SK-MEL-5 (cell line): Measurements from ENCODE around the gene IGF2. TPM values are rescaled to one million over a fixed set of nuclear protein-coding genes. Genes with fewer than 3 reads are reported as not detected.

Experiments
- DNase-seq: peaks from one replicate; pipeline ENCODE4 v3.0.0-alpha.2; 2016; ENCODE audit warnings: low read depth, low spot score
- in situ Hi-C: cut with HindIII; loops from 2 replicates; pipeline ENCODE4 v1.10.0; 2016; ENCODE audit warnings: low sequenced_read_pairs, high pct_unique_total_duplicates, low pct_unique_long_range_greater_than_20kb
- total RNA-seq: library from RNA; depleted of rRNA; stranded (reverse); fragments of >200 nt; shearing (Covaris generic); gene quantifications from 2 replicates; pipeline ENCODE4 v1.2.3, GENCODE V29; 2014

Gene IGF2
- total RNA-seq, 1 experiment from 2014 or later: 0.03 TPM

DNA sequence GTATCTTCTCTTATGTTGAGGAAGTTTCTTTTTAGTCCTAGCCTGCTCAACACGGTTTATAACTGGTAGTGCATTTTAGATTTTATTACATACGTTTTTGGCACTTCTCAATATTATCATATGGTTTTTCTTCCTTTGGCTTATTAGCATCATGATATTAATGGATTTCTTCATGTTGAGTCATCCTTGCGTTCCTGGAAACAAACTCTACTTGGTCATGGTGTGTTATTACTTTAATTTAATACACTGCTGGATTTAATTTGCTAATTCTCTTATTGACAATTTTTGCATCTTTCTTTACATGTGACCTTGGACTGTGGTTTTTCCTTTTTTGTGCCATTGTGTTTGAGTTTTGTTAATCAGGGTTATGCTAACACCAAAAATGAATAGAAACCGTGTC lies 20.5 kb downstream of the IGF2 start:
- DNase-seq: no peak
- in situ Hi-C loops: no loop called here

DNA sequence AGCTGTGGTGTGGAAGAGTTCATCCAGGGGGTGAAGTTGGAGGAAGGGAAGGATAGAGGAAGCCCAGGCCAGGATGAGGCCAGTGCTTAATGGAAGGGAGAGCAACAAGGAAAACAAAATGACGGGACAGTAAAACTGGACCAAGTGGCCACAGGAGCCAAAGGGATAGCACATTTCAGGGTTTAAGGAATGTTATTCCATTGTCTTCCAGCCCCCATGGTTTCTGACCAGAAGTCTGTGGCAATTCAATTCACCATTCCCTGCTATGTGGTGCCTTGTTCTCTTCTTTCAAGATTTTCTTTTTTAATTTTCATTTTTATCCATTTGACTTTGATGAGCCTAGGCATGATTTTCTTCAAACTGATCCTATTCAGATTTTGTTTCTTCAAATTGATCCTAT lies 22.5 kb downstream of the IGF2 start:
- in situ Hi-C loops: no loop called here

DNA sequence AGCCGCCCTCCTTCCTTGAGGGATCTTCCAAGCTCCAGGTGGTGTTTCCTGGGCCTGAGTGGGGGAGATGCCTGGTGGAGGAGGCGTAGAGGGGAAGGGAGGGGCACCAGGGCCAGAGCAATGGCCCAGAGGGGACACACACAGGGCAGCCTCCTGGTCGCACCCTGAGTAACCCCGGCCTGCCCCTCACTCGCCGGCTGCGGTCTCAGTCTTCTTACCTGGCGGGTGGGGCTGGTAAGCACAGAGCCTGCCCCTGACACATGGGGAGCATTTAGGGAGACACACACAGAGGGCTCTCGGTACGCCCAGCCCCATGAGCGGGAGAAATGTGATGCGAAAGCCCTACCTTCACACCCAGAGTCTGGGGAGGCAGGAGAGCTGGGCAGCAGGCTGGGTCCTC lies 23.9 kb downstream of the IGF2 start:
- DNase-seq: no peak
- in situ Hi-C loops: no loop called here

More for the DNA sequence above, 22.5 kb downstream of the IGF2 start:
- no peak for DNase-seq

DNA sequence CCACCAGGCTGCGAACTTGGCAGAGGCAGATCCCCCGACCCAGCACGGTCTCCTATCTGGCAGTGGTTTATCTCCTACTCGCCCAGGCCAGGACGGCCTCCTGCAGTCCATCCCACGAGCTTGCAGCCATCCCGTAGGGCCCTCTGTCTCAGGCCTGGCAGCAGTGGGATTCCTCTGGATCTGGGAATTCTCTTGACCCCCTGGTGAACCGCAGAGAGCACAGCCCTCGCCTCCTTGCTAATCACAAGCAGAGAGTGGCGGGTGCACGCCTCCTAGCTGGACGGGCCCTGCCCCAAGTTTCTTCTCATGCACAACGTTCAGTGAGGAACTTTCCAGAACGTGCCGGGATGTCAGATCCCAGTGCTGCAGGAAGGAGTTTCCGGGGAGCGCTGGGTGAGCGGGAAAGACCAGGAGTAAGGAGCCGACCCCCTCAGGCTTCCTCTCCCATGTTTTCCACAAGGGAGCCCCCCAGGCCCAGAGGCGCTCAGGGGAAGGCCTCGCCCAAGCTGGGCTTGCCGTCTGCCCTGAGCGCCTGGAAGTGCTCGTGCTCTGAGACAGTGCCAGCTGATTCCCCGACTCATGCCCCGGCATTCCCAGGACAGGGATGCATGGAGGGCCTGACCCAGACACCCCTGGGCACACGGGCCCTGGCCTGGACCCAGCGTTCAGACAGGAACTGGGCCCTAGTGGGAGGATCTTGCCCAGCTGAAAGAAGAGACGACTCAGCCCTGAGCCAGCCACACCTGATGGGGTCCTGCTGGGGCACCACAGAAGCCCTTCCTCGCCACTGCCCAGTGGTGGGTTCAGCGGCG lies 24.6 kb downstream of the IGF2 start:
- DNase-seq: no peak
- in situ Hi-C loops: no loop called here

DNA sequence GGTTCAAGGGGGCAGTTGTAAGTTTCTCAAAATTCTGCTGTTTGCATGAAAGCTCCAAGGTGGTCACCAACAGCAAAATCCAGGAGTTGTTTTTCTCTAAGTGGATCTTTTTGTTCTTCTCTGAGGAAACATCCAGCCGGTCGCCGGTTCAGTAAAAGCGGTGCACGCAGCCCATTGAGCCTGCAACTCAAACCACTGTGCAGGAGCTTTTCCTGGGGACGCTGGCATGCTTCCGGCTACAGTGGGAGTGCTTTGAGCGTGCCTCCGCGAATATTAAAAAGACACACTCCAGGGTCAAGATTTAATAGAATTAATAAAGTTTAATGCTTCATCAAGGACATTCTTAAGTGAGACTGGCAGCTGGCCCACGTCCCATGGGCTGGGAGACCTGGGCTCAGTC lies 25.4 kb downstream of the IGF2 start:
- in situ Hi-C loops: no loop called here
- no peak for DNase-seq

DNA sequence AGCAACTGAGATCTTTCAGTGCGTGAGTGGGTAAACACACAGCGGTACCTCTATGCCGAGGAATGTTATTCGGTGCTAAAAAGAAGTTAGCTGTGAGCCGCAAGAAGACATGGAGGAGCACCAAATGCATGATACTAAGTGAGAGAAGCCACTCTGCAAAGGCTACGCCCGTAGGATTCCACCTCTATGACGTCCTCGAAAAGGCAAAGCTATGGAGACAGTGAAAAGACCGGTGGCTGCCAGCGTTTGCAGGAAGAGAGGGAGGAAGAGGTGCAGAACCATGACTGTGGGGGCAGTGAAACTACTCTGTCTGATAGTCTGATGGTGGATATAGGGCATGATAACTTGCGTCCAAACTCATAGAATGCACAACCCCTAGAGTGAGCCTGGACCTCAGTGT lies 28.7 kb downstream of the IGF2 start:
- in situ Hi-C loops: no loop called here
- no peak for DNase-seq

DNA sequence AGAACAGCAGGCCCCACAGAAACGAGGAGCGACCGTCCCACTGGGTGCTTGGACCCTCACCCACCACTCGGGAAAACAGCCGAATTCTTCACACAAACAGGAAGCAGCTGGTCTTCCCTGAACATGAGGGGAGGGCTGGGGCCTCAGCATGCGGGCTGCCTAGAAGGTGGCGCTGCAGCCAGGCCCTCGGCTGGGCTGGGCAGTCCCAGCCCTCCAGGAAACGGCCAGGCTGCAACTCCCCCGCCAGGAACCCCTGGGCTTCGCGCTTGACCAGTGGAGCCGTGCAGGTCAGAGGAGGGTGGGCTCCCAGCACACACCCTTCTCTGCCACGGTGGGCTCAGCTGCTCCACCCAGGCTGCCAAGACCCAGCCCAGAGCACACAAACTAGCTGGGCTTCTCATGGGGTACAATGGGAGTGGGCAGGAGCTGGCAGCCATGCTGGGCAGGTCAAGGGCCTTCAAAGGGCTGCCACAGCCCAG lies 29.6 kb downstream of the IGF2 start:
- in situ Hi-C loops: no loop called here

DNA sequence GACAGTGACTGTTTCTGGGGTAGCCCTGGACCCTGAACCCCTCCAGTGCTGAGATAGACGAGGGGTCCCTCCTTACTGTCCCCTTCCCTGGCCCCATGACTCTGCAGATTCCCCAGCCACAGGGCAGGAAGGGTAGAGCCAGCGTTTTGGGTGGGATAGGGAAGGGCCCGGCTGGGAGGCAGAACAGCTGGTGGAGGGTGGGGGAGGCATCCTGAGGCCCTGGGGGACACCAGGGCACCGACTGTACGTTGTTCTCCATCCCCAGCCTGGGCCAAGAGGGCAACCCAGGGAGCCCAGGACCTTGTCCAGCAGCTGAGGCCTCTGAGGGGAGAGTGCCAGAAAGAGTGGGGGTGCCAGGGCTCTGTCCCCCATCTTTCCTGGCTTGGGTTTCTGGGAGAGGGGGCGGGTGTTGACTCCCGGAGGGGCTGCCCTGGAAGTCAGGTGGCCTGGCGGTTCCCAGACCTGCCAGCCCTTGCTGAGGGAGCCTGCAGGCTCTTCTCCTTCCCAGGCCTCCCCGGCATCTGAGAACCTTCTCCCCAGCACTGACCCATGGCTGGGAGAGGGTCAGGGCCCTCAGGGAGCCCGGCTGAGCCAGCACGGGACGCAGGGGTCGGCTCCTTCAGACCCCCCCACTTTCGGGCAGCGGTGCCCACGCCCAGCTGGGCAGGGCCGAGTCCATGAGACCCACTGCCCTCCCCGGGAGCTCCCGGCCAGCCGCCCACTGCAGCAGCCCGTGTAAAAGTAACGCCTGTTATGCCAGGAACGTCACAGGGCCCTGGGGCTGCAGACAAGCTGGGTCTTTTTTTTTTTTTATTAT lies 30.3 kb downstream of the IGF2 start:
- in situ Hi-C loops: no loop called here
- DNase-seq: no peak

More for the DNA sequence above, 29.6 kb downstream of the IGF2 start:
- DNase-seq: no peak

DNA sequence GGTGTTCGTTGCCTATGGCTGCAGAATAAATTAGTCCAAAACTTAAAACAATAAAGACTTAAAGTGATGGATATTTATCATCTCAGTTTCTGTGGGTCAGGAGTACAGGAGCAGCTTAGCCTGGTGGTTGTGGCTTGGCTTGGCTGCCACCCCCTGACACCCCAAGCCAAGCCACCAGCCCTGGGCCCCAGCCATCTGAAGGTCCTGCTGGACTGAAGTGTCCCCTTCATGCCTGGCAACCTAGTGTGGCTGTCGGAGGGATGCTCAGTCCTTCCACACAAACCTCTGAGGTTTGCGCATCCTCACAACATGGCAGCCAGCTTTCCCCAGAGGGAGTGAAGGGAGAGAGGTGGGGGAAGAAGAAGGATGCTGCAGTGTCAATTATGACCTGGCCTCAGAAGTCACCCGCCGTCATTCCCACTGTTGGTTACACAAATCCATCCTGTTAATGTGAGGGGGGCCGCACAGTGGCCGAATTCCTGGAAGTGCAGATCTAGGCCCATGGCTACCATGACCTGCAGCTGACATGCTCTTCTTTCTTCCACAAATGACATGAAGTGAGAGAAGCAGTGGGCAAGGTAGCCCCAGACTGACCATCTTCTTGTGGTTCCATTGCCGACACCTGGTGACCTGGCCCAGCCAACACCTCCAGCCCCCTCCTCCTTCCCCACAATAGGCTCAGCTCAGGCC lies 31.1 kb downstream of the IGF2 start:
- DNase-seq: no peak
- in situ Hi-C loops: no loop called here

DNA sequence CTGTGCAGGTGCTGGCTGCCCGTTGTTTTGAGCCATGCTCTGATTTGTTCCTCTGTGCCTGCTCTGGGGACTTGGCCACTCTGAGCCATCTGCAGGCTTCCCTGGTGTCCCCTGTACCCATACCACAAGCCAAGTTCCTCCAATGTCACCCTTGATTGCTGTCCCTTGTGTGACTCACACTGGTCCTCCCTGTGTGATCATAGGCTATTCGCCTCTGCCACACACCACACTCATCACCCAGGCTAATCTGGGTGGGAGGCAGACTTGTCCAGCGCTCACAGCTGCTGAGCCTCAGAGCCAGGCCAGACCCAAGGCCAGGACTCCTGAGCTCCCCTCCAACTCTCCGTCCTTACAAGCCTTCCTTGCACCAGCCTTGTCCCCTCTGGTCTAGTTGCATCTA lies 31.7 kb downstream of the IGF2 start:
- DNase-seq: no peak
- in situ Hi-C loops: no loop called here

DNA sequence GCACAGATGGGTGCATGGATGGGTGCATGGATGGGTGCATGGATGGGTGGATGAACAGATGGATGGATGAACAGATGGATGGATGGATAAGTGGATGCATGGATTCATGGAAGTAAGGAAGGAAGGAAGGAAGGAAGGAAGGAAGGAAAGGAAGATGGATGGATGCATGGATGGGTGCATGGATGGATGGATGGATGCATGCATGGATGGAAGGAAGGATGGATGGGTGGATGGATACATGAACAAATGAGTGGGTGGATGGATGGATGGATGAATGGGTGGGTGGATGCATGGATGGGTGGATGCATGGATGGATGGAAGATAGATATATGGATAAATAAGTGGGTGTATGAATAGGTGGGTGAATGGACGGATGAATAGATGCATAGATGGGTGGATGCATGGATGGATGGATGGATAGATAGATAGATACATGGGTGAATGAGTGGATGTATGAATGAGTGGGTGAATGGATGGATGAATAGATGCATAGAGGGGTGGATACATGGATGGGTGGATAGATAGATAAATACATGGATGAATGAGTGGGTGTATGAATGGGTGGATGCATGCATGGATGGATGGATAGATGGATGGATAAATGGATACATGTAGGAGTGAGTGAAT lies 32.5 kb downstream of the IGF2 start:
- no peak for DNase-seq
- in situ Hi-C loops: no loop called here

DNA sequence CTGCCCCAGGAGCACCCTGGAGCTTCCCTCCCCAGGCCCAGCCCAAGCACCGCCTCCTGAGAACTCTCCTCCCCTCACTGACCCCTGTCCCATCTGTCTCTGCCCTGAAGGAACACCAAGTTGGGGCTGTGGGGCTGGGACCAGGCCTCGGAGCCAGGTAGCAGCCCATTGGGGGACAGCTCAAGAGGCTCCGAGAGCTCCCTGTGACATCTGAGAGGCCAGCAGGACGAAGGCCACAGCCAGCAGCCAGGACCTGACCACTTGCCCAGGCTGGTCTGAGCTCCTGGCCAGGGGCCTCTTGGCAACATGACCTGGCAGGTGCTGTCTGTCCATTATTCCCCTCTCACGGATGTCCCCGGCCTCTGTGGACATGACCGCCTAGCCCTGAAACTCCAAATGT lies 33.7 kb downstream of the IGF2 start:
- no peak for DNase-seq
- in situ Hi-C loops: no loop called here

DNA sequence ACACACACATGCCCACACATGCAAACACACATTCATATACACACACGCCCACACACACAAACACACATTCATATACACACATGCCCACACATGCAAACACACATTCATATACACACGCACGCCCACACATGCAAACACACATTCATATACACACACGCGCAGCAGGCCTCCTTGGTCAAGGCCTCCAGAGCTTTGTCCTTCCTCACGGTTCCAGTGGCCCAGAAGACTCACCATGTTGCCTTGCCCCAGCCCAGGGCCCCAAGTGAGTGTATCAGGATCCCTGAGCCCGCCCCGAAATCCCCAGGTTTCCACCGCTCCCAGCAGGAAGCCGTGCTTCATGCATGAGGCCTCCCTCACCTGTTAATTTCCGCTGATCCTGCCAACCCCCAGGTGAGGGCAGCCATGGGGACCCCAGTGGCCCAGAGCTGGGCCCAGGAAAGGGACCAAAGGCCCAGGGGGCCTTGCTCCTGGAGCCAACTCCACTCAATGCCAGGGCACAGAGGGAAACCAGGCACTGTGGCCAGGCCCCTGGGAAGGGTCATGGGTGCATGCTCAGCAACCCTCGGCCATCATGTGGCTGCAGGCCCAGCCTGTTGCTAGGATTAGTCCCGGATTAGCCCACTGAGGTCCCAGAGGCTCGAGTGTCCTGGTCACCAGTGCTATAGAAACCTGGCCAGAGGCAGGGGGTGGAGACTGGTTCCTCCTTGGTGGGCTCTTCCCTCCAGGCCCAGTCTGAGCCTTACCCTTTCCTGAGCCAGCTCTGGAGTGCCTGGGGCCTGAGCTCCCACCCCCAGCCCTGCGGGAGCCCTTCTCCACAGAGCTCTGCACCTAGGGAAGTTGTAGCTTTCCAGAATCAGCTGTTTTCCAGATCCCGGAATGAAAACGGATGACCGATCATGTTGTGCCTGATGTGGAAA lies 34.4 kb downstream of the IGF2 start:
- in situ Hi-C loops: no loop called here
- DNase-seq: no peak

DNA sequence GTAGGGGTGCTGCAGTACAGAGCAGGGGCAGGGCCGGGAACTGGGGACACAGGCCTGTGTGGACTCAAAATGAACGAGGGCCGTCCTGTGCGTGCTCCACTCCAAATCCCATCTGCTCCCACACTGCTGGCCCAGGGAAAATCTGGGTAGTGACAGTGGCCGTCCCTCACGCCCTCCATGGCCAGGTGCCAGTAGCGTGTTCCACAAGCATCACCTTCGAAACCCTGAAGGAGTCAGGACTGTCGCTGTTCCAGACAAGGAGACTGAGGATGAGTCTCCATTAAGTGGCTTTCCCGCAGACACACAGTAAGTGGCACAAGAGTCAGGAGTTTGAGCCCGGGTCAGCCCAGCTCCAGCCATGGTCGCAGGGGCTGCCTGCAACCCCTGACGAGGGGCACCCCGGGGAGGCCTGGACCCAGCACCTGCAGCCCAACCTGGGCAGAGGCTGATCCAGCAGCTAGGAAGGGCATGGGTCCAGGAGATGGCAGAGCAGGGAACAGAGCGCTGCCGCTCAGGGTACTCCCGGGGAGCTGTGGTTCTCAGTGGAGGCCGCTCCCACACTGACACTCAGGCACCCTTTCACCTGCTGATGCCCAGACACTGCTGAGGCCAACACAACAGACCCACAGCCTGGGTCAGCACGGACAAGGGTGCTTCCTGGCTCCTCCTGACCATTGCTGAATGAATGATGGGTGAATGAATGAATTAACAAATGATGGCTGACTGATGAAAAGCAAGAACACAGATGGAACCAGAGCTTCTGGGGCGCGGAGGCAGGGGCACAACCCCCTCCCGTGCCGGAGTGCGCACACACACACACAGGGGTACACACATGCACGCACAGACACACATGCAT lies 35.3 kb downstream of the IGF2 start:
- in situ Hi-C loops: no loop called here
- DNase-seq: no peak

DNA sequence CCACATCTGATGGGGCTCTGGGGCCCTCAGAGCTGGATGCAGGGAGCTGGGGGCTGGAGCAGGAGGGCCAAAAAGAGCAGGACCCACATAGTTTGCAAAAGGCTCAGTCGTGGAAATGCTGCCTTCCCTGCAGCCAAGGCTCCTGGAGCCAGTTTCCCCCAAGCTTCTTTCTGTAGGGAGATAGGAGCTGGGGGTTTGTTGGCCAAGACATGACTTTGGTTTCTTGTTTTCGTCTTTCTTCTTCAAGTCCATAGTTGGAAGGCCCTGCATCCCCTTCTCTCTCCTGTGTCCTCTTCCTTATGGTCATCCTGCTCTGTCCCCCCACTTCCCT lies 36.3 kb downstream of the IGF2 start:
- no peak for DNase-seq
- in situ Hi-C loops: no loop called here

DNA sequence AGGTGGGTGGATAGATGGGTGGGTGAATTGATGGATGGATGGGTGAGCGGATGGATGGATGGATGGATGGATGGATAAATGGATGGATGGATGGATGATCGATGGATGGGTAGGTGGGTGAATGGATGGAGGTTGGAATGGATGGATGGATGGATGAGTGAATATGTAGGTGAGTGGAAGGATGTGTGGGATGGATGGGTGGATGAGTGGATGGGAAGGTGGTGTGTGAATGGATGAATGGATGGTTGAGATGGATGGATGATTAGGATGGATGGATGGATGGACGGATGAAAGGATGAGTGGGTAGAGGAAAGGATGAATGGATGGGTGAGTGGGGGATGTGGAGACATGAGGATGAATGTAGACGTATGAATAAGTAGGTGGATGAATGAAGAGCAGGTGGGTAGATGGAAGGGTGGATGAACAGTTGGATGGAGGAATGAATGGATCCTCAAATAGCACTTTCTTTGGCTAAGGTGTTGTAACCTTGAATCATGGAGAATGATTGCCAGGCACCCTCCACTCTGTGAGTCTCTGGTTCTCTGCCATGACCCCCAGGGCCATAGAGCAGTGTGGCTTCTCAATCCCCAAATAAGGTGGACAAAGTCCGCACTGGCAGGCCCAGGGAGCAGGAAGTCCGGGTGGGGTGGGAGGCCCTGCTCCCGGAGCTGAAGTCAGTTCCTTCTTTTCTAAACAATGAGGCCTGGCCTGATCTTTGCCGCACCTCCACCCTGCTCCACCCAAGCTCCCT lies 36.9 kb downstream of the IGF2 start:
- in situ Hi-C loops: no loop called here
- no peak for DNase-seq
